HG02870 (cell line): Measurements from ENCODE around the gene TUBA8.

Experiments used
- ATAC-seq: cut with Tn5 transposase; IDR thresholded peaks from one replicate; pipeline ENCODE4 v1.9.1; 2021; ENCODE audit warnings: mild to moderate bottlenecking, moderate library complexity; ENCODE audit not compliant: unreplicated experiment

Gene TUBA8

GRCh38 chr22:18077087-18077638 lies 33.4 kb upstream of the TUBA8 start:
- ATAC-seq = peak; percentile 6

GRCh38 chr22:18077639-18078328 lies 32.8 kb upstream of the TUBA8 start, which contains the start of gene PEX26:
Gene PEX26, plus strand, starts transcription at chr22:18077990. Its CDS starts 387 bp downstream, at chr22:18078377.
- ATAC-seq = peak; percentile 89

GRCh38 chr22:18078329-18079041 lies 32.1 kb upstream of the TUBA8 start:
- no peak for ATAC-seq

- ATAC-seq = no peak
These were observed 30.8 kb upstream of the TUBA8 start for GRCh38 chr22:18079706-18080233.

- ATAC-seq = no peak
These were observed 29.2 kb upstream of the TUBA8 start for GRCh38 chr22:18081416-18081815.

- ATAC-seq = no peak
These were observed 28.1 kb upstream of the TUBA8 start for GRCh38 chr22:18082467-18082866.

- no peak for ATAC-seq
These were observed 27.2 kb upstream of the TUBA8 start for GRCh38 chr22:18083406-18083805.

- ATAC-seq = no peak
These were observed 25.4 kb upstream of the TUBA8 start for GRCh38 chr22:18085188-18085587.

- ATAC-seq = no peak
These were observed 23.2 kb upstream of the TUBA8 start for GRCh38 chr22:18087350-18087855.

GRCh38 chr22:18088825-18089568 lies 21.6 kb upstream of the TUBA8 start:
- peak; percentile 51 for ATAC-seq

- no peak for ATAC-seq
These were observed 20.3 kb upstream of the TUBA8 start for GRCh38 chr22:18090286-18090685.

- peak; percentile 42 for ATAC-seq
These were observed 19.1 kb upstream of the TUBA8 start for GRCh38 chr22:18091478-18091877.

- ATAC-seq = peak; percentile 25
These were observed 18.6 kb upstream of the TUBA8 start for GRCh38 chr22:18091916-18092526.

- no peak for ATAC-seq
These were observed 16.9 kb upstream of the TUBA8 start for GRCh38 chr22:18093661-18094060.

- no peak for ATAC-seq
These were observed 15.4 kb upstream of the TUBA8 start for GRCh38 chr22:18095101-18095805.

- no peak for ATAC-seq
These were observed 13.8 kb upstream of the TUBA8 start for GRCh38 chr22:18096823-18097222.

- ATAC-seq = no peak
These were observed 9.8 kb upstream of the TUBA8 start for GRCh38 chr22:18100781-18101180.

- no peak for ATAC-seq
These were observed 9.1 kb upstream of the TUBA8 start for GRCh38 chr22:18101536-18101935.

GRCh38 chr22:18103527-18104269 lies 6.9 kb upstream of the TUBA8 start:
- no peak for ATAC-seq
